ENCODE measurements around the gene NRCAM.

- TF ChIP-seq, protein P1, sequence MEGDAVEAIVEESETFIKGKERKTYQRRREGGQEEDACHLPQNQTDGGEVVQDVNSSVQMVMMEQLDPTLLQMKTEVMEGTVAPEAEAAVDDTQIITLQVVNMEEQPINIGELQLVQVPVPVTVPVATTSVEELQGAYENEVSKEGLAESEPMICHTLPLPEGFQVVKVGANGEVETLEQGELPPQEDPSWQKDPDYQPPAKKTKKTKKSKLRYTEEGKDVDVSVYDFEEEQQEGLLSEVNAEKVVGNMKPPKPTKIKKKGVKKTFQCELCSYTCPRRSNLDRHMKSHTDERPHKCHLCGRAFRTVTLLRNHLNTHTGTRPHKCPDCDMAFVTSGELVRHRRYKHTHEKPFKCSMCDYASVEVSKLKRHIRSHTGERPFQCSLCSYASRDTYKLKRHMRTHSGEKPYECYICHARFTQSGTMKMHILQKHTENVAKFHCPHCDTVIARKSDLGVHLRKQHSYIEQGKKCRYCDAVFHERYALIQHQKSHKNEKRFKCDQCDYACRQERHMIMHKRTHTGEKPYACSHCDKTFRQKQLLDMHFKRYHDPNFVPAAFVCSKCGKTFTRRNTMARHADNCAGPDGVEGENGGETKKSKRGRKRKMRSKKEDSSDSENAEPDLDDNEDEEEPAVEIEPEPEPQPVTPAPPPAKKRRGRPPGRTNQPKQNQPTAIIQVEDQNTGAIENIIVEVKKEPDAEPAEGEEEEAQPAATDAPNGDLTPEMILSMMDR (IDR thresholded peaks at IDR 0.05; ENCODE audit: low read depth, low read length, missing input control): no peak
- TF ChIP-seq SP1 (IDR thresholded peaks at IDR 0.05): no peak
- no peak for TF ChIP-seq GABPA (IDR thresholded peaks at IDR 0.05 in 1 of 2, conservative IDR thresholded peaks at IDR 0.05 in 1 of 2)
- TF ChIP-seq ZBTB33 (IDR thresholded peaks at IDR 0.05): no peak
- no peak for TF ChIP-seq RAD21 (IDR thresholded peaks at IDR 0.05)
- no peak for TF ChIP-seq MAX (IDR thresholded peaks at IDR 0.05)
- no peak for TF ChIP-seq HNF4A (conservative IDR thresholded peaks at IDR 0.05)
- TF ChIP-seq RXRA (IDR thresholded peaks at IDR 0.05): no peak
- TF ChIP-seq ATF3 (IDR thresholded peaks at IDR 0.05): no peak
These were observed 230.6 kb downstream of the NRCAM start for GRCh38 chr7:108225531-108226181.

Measured in liver (tissue), 3 donors.